HEK293T (cell line): ENCODE data around the gene RASSF5.

Source experiments
- CTBP1 ChIP-seq: fragments of 450-650 bp; IDR thresholded peaks from 2 replicates; pipeline ENCODE4 v1.6.1; 2016; ENCODE audit warnings: borderline replicate concordance
- FOXK2 ChIP-seq: fragments of 450-650 bp; IDR thresholded peaks from 2 replicates; pipeline ENCODE4 v1.6.1; 2016; ENCODE audit warnings: mild to moderate bottlenecking
- SP1 ChIP-seq: fragments of 450-650 bp; IDR thresholded peaks from 2 replicates; pipeline ENCODE4 v1.6.1; 2017
- TARDBP ChIP-seq: fragments of 450-650 bp; IDR thresholded peaks from 2 replicates; pipeline ENCODE4 v1.6.1; 2016

- TF ChIP-seq TARDBP: no peak
- TF ChIP-seq CTBP1: no peak
- TF ChIP-seq FOXK2: no peak
- TF ChIP-seq SP1: no peak
Measured at GRCh38 chr1:206606867-206607266, 99.5 kb downstream of the RASSF5 start.
